Measurements from ENCODE around the gene CCDC187. TPM values are rescaled to one million over a fixed set of nuclear protein-coding genes. Genes with fewer than 3 reads are reported as not detected.

The CCDC187 gene
- total RNA-seq, 1 donor = not detected

- Histone ChIP-seq H3K4me2 (ENCODE audit: insufficient read depth, low read length) (no peak overlapping the region), H3K27me3 (ENCODE audit: insufficient read depth, low read length) (peaks cover under 1% of the 10 kb centered on the region), H2AFZ (ENCODE audit: low read length) (no peak overlapping the region), H3K36me3 (ENCODE audit: insufficient read depth, low read length) (peaks cover 14% of the 10 kb centered on the region), H3K4me1 (ENCODE audit: insufficient read depth, low read length) (no peaks in the 10 kb centered on the region), H3K4me3 (ENCODE audit: insufficient read depth, low read length) (no peak overlapping the region), H3K9me3 (ENCODE audit: low read depth, low read length) (no peaks in the 10 kb centered on the region), H4K20me1 (ENCODE audit: insufficient read depth, low read length) (peaks cover 22% of the 10 kb centered on the region), H3K79me2 (ENCODE audit: insufficient read depth, low read length) (no peaks in the 10 kb centered on the region), H3K27ac (ENCODE audit: low read depth, low read length) (no peak overlapping the region)
- DNase-seq (ENCODE audit: insufficient read length, low spot score, missing footprints) = peak; percentile 84
- TF ChIP-seq CTCF (IDR thresholded peaks at IDR 0.05; ENCODE audit: extremely low read depth, low read depth, low read length) = no peak
Observed at GRCh38 chr9:136209786-136210185, 94.1 kb downstream of the CCDC187 start.

- no peak overlapping the region for H3K4me2 ChIP-seq (ENCODE audit: insufficient read depth, low read length)
- H3K4me3 ChIP-seq (ENCODE audit: insufficient read depth, low read length) = no peak overlapping the region
- H3K4me1 ChIP-seq (ENCODE audit: insufficient read depth, low read length) = no peaks in the 10 kb centered on the region
Observed at GRCh38 chr9:136209232-136209631, 94.7 kb downstream of the CCDC187 start.

GRCh38 chr9:136208675-136209074, 95.2 kb downstream of the CCDC187 start:
- H3K27me3 ChIP-seq (ENCODE audit: insufficient read depth, low read length) = peaks cover 11% of the 10 kb centered on the region
- DNase-seq (ENCODE audit: insufficient read length, low spot score, missing footprints) = peak; percentile 86
- no peaks in the 10 kb centered on the region for H3K9me3 ChIP-seq (ENCODE audit: low read depth, low read length)
- H2AFZ ChIP-seq (ENCODE audit: low read length) = no peak overlapping the region
- no peak overlapping the region for H3K4me3 ChIP-seq (ENCODE audit: insufficient read depth, low read length)
- H3K4me2 ChIP-seq (ENCODE audit: insufficient read depth, low read length) = no peak overlapping the region
- no peak for TF ChIP-seq CTCF (IDR thresholded peaks at IDR 0.05; ENCODE audit: extremely low read depth, low read depth, low read length)
- H3K79me2 ChIP-seq (ENCODE audit: insufficient read depth, low read length) = no peaks in the 10 kb centered on the region
- H3K27ac ChIP-seq (ENCODE audit: low read depth, low read length) = no peak overlapping the region
- H3K4me1 ChIP-seq (ENCODE audit: insufficient read depth, low read length) = no peaks in the 10 kb centered on the region
- peaks cover 2% of the 10 kb centered on the region for H3K36me3 ChIP-seq (ENCODE audit: insufficient read depth, low read length)
- peaks cover 32% of the 10 kb centered on the region for H4K20me1 ChIP-seq (ENCODE audit: insufficient read depth, low read length)

More at GRCh38 chr9:136209232-136209631, 94.7 kb downstream of the CCDC187 start:
- Histone ChIP-seq H3K27ac (ENCODE audit: low read depth, low read length) (no peak overlapping the region), H3K79me2 (ENCODE audit: insufficient read depth, low read length) (no peaks in the 10 kb centered on the region), H3K9me3 (ENCODE audit: low read depth, low read length) (no peaks in the 10 kb centered on the region), H4K20me1 (ENCODE audit: insufficient read depth, low read length) (peaks cover 27% of the 10 kb centered on the region), H3K36me3 (ENCODE audit: insufficient read depth, low read length) (peaks cover 8% of the 10 kb centered on the region), H2AFZ (ENCODE audit: low read length) (no peak overlapping the region), H3K27me3 (ENCODE audit: insufficient read depth, low read length) (peaks cover 6% of the 10 kb centered on the region)
- DNase-seq (ENCODE audit: insufficient read length, low spot score, missing footprints) = no peak
- no peak for TF ChIP-seq CTCF (IDR thresholded peaks at IDR 0.05; ENCODE audit: extremely low read depth, low read depth, low read length)

GRCh38 chr9:136207616-136208015, 96.3 kb downstream of the CCDC187 start:
- H3K4me3 ChIP-seq (ENCODE audit: insufficient read depth, low read length) = no peak overlapping the region
- H3K4me1 ChIP-seq (ENCODE audit: insufficient read depth, low read length) = no peaks in the 10 kb centered on the region
- H4K20me1 ChIP-seq (ENCODE audit: insufficient read depth, low read length) = peaks cover 35% of the 10 kb centered on the region
- no peak overlapping the region for H3K27ac ChIP-seq (ENCODE audit: low read depth, low read length)
- H3K9me3 ChIP-seq (ENCODE audit: low read depth, low read length) = no peaks in the 10 kb centered on the region
- no peak for TF ChIP-seq CTCF (IDR thresholded peaks at IDR 0.05; ENCODE audit: extremely low read depth, low read depth, low read length)
- H3K27me3 ChIP-seq (ENCODE audit: insufficient read depth, low read length) = peaks cover 20% of the 10 kb centered on the region
- no peaks in the 10 kb centered on the region for H3K36me3 ChIP-seq (ENCODE audit: insufficient read depth, low read length)
- DNase-seq (ENCODE audit: insufficient read length, low spot score, missing footprints) = no peak
- no peaks in the 10 kb centered on the region for H3K79me2 ChIP-seq (ENCODE audit: insufficient read depth, low read length)
- no peak overlapping the region for H3K4me2 ChIP-seq (ENCODE audit: insufficient read depth, low read length)
- no peak overlapping the region for H2AFZ ChIP-seq (ENCODE audit: low read length)

All from osteoblast (primary cell).